MM.1S (cell line): ENCODE measurements around the gene RAB38.

Source experiments
- DNase-seq: peaks from one replicate; pipeline ENCODE4 v3.0.0-alpha.2; 2015
- H2AFZ ChIP-seq: fragments of 300-600 bp; sonication (generic); 2 replicates; pipeline ENCODE4 v1.6.0; 2016; ENCODE audit warnings: antibody characterized with exemption, low read length
- H3F3A ChIP-seq: fragments of 300-600 bp; sonication (generic); 2 replicates; pipeline ENCODE4 v1.6.1; 2016; ENCODE audit warnings: mild to moderate bottlenecking, antibody characterized with exemption, low read length, moderate library complexity, mixed read lengths; ENCODE audit not compliant: insufficient read depth
- H3K27ac ChIP-seq: fragments of 300-600 bp; sonication (generic); 2 replicates; pipeline ENCODE4 v1.5.1; 2016; ENCODE audit warnings: mild to moderate bottlenecking, low read length
- H3K27me3 ChIP-seq: fragments of 300-600 bp; sonication (generic); replicated peaks from 2 replicates; pipeline ENCODE4 v1.6.0; 2016; ENCODE audit warnings: low read length; ENCODE audit not compliant: insufficient read depth
- H3K36me3 ChIP-seq: fragments of 300-600 bp; sonication (generic); replicated peaks from 2 replicates; pipeline ENCODE4 v1.6.1; 2016; ENCODE audit warnings: mild to moderate bottlenecking, low read length, mixed read lengths; ENCODE audit not compliant: insufficient read depth
- H3K4me1 ChIP-seq: fragments of 300-600 bp; sonication (generic); 2 replicates; pipeline ENCODE4 v1.6.1; 2016; ENCODE audit warnings: low read length, mixed read lengths
- H3K4me2 ChIP-seq: fragments of 300-600 bp; sonication (generic); 2 replicates; pipeline ENCODE4 v1.6.0; 2016; ENCODE audit warnings: low read depth, low read length
- H3K4me3 ChIP-seq: fragments of 300-600 bp; sonication (generic); 2 replicates; pipeline ENCODE4 v1.5.1; 2016; ENCODE audit warnings: low read length, mixed read lengths
- H3K79me2 ChIP-seq: fragments of 300-600 bp; sonication (generic); 2 replicates; pipeline ENCODE4 v1.6.1; 2016; ENCODE audit warnings: mixed run types, low read length, mixed read lengths
- H3K9ac ChIP-seq: fragments of 300-600 bp; sonication (generic); 2 replicates; pipeline ENCODE4 v1.6.1; 2016; ENCODE audit warnings: low read length, mixed read lengths
- H3K9me2 ChIP-seq: fragments of 300-600 bp; sonication (generic); replicated peaks from 2 replicates; pipeline ENCODE4 v1.6.1; 2016; ENCODE audit warnings: mild to moderate bottlenecking, low read length, mixed read lengths; ENCODE audit not compliant: insufficient read depth
- H3K9me3 ChIP-seq: fragments of 300-600 bp; sonication (generic); replicated peaks from 2 replicates; pipeline ENCODE4 v1.6.1; 2016; ENCODE audit warnings: mild to moderate bottlenecking, low read length, mixed read lengths; ENCODE audit not compliant: insufficient read depth
- H4K20me1 ChIP-seq: fragments of 300-600 bp; sonication (generic); 2 replicates; pipeline ENCODE4 v1.6.1; 2016; ENCODE audit warnings: mild to moderate bottlenecking, low read length, moderate library complexity, mixed read lengths; ENCODE audit not compliant: insufficient read depth
- EZH2 ChIP-seq: fragments of 300-600 bp; sonication (generic); optimal IDR thresholded peaks from 2 replicates; pipeline ENCODE3; 2017; ENCODE audit warnings: low read depth, mild to moderate bottlenecking, antibody characterized with exemption, low read length, mixed read lengths
- EZH2phosphoT487 ChIP-seq: fragments of 300-600 bp; sonication (generic); IDR thresholded peaks from 2 replicates; pipeline ENCODE4 v1.6.1; 2018; ENCODE audit warnings: antibody characterized with exemption, low read length
- TF ChIP-seq, protein P1 (sequence below): fragments of 300-600 bp; sonication (generic); IDR thresholded peaks from 2 replicates; pipeline ENCODE4 v1.5.1; 2016; ENCODE audit warnings: antibody characterized with exemption, low read length, mixed read lengths

Gene RAB38

DNA sequence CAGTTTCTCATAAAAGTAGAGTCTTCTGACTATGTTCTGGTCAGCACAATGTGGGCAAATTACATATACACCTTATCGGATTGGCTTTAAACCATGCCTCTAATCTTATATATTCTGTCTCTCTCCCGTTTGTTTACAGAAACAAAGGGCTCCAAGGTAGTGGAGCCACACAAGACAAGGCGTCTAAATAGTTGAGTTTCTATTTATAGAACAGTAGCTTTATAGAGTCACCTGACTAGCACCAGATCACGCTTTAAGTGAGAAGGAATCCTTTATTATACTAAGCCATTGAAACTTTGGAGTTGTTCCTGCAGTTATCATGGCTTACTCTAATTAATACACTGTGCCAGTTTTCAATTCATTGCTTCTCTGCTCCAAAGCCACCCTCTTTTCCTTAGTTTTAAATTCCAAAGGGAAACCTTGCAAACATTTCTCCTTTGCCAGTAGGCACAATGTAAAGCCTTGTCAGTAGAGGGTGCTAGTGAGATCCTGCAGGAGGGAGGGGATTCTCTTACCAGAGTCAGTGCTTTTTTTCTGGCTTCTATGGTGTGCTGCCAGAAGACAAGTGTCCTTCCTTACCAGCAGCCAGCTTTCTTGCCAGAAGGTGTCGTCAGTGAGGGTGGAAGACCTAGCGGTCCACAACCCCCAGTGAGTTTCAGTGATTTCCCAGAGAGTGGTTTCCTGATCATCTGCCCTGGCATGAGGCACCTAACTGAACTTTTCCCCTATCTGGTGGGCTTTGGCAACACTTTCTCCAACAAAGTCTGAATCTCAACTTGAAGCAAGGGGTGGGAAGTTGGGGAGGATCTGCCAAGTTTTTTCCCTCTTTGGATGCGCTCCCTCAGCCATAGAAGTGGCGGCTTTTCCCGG is 71.7 kb downstream of the RAB38 start:
- H3K27me3 ChIP-seq, result no peaks in the 10 kb centered on the region
- H3K27ac ChIP-seq, result no peak overlapping the region
- no peaks in the 10 kb centered on the region for H3K79me2 ChIP-seq
- peak; percentile 57 for DNase-seq
- H3K4me2 ChIP-seq, result no peak overlapping the region
- H3K9me3 ChIP-seq, result no peaks in the 10 kb centered on the region
- no peak for TF ChIP-seq EZH2
- TF ChIP-seq, protein P1, sequence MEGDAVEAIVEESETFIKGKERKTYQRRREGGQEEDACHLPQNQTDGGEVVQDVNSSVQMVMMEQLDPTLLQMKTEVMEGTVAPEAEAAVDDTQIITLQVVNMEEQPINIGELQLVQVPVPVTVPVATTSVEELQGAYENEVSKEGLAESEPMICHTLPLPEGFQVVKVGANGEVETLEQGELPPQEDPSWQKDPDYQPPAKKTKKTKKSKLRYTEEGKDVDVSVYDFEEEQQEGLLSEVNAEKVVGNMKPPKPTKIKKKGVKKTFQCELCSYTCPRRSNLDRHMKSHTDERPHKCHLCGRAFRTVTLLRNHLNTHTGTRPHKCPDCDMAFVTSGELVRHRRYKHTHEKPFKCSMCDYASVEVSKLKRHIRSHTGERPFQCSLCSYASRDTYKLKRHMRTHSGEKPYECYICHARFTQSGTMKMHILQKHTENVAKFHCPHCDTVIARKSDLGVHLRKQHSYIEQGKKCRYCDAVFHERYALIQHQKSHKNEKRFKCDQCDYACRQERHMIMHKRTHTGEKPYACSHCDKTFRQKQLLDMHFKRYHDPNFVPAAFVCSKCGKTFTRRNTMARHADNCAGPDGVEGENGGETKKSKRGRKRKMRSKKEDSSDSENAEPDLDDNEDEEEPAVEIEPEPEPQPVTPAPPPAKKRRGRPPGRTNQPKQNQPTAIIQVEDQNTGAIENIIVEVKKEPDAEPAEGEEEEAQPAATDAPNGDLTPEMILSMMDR, result peak; percentile 80
- TF ChIP-seq EZH2phosphoT487, result no peak
- H2AFZ ChIP-seq, result no peak overlapping the region
- no peaks in the 10 kb centered on the region for H3F3A ChIP-seq
- no peak overlapping the region for H3K9ac ChIP-seq
- H3K4me1 ChIP-seq, result no peaks in the 10 kb centered on the region
- no peaks in the 10 kb centered on the region for H3K9me2 ChIP-seq
- H3K4me3 ChIP-seq, result no peak overlapping the region
- H3K36me3 ChIP-seq, result no peaks in the 10 kb centered on the region
- H4K20me1 ChIP-seq, result no peaks in the 10 kb centered on the region

- no peak for DNase-seq
- H3K27ac ChIP-seq, result no peak overlapping the region
- no peaks in the 10 kb centered on the region for H3K79me2 ChIP-seq
- H3K9me3 ChIP-seq, result no peaks in the 10 kb centered on the region
- TF ChIP-seq, protein P1, result no peak
- TF ChIP-seq EZH2 (no peak), EZH2phosphoT487 (no peak)
- no peaks in the 10 kb centered on the region for H4K20me1 ChIP-seq
- H3K27me3 ChIP-seq, result no peaks in the 10 kb centered on the region
- no peak overlapping the region for H3K4me3 ChIP-seq
- no peaks in the 10 kb centered on the region for H3K9me2 ChIP-seq
- H3K4me1 ChIP-seq, result no peaks in the 10 kb centered on the region
- H3F3A ChIP-seq, result no peaks in the 10 kb centered on the region
- H3K36me3 ChIP-seq, result no peaks in the 10 kb centered on the region
- no peak overlapping the region for H2AFZ ChIP-seq
- no peak overlapping the region for H3K9ac ChIP-seq
- no peak overlapping the region for H3K4me2 ChIP-seq
Observed at GRCh38 chr11:88102598-88102934, 72.7 kb downstream of the RAB38 start.

DNA sequence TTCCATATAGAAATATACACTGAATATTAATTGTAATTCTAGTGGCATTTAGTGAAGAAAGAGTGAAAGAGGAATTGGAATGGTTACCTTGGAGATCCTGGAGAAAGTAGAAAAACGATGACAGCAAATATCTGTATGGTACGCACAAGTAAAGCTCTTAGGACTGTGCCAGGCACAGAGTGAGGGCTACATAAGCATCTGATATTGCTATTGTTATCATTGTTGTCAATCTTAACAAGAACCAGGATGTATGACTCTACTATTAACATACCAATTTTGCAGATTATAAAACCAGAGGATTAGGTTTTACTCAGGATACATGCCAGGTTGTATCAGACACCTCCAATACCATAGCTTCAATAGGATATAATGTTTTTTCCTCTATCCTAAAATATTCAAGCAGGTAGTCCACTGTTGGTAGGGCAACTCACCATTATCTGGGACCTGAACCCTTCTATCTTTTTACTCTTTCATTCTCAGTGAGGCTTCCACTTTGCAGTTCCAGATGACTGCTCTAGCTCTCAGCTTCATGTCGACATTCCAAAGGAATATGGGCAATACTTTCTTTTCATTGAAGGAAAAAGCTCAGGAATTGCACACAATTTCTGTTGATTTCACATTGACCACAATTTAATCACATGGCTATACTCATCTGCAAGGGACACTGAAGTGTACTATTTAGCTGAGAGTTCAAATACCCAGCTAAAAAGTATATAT is 73.2 kb downstream of the RAB38 start:
- H3K4me3 ChIP-seq, result no peak overlapping the region
- H3K4me2 ChIP-seq, result no peak overlapping the region
- H3K36me3 ChIP-seq, result no peaks in the 10 kb centered on the region
- H3K27me3 ChIP-seq, result no peaks in the 10 kb centered on the region
- TF ChIP-seq EZH2, result no peak
- TF ChIP-seq, protein P1, result no peak
- TF ChIP-seq EZH2phosphoT487, result no peak
- H3F3A ChIP-seq, result no peaks in the 10 kb centered on the region
- no peak overlapping the region for H3K27ac ChIP-seq
- H4K20me1 ChIP-seq, result no peaks in the 10 kb centered on the region
- H3K79me2 ChIP-seq, result no peaks in the 10 kb centered on the region
- no peaks in the 10 kb centered on the region for H3K9me2 ChIP-seq
- H3K4me1 ChIP-seq, result no peaks in the 10 kb centered on the region
- no peak for DNase-seq
- H3K9me3 ChIP-seq, result no peaks in the 10 kb centered on the region
- no peak overlapping the region for H3K9ac ChIP-seq
- H2AFZ ChIP-seq, result no peak overlapping the region
